Measurements from ENCODE around the gene ZFP1.

DNA sequence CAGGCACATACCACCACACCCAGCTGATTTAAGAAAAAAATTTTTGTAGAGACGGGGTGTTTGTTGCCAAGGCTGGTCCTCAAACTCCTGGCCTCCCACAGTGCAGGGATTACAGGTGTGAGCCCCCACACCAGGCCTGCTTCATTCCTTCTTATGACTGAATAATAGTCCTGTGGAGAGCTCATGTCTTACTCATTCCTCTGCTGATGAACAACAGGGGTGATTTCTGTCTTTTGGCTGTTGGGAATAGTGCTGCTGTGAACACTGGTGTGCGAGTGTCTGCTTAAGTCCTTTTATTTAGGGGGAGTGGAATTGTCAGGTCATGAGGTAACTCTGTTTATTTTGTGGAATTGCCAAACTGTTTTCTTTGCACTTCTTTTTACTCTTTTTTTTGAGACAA lies 67.8 kb downstream of the ZFP1 start:
- TF ChIP-seq, protein P1, sequence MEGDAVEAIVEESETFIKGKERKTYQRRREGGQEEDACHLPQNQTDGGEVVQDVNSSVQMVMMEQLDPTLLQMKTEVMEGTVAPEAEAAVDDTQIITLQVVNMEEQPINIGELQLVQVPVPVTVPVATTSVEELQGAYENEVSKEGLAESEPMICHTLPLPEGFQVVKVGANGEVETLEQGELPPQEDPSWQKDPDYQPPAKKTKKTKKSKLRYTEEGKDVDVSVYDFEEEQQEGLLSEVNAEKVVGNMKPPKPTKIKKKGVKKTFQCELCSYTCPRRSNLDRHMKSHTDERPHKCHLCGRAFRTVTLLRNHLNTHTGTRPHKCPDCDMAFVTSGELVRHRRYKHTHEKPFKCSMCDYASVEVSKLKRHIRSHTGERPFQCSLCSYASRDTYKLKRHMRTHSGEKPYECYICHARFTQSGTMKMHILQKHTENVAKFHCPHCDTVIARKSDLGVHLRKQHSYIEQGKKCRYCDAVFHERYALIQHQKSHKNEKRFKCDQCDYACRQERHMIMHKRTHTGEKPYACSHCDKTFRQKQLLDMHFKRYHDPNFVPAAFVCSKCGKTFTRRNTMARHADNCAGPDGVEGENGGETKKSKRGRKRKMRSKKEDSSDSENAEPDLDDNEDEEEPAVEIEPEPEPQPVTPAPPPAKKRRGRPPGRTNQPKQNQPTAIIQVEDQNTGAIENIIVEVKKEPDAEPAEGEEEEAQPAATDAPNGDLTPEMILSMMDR (IDR thresholded peaks at IDR 0.05 in 8 of 11, conservative IDR thresholded peaks at IDR 0.05 in 3 of 11), result no peak
- no peak for TF ChIP-seq POLR2A (IDR thresholded peaks at IDR 0.05)
